ENCODE data around the gene OR52J3. TPM values are rescaled to one million over a fixed set of nuclear protein-coding genes. Genes with fewer than 3 reads are reported as not detected.

Gene OR52J3
- polyA plus RNA-seq, 1 of the 3 experiments (the other 2 are of a cell fraction): not detected

GRCh38 chr11:5059391-5059790, 13.1 kb downstream of the OR52J3 start, which contains the start of gene OR52E2:
OR52E2 (minus strand) TSS chr11:5059627; CDS start chr11:5059627, 0 bp downstream.
- H3K27ac ChIP-seq (ENCODE audit: low read depth in 2 of 2, low read length in 1 of 2): no peak within 1 kb of the TSS
- H3F3A ChIP-seq (replicated peaks; ENCODE audit: insufficient read depth): no peaks in the 10 kb centered on the region
- H3K9ac ChIP-seq: no peak within 1 kb of the TSS
- H3K4me1 ChIP-seq (ENCODE audit: control insufficient read depth in 1 of 2, insufficient read depth in 2 of 2, low read depth in 1 of 2, low read length in 1 of 2): no peaks in the 10 kb centered on the region
- no peaks in the 10 kb centered on the region for H3K9me3 ChIP-seq
- POLR2A ChIA-PET: no interaction called here
- no peak within 1 kb of the TSS for H3K4me2 ChIP-seq
- TF ChIP-seq NFIC (IDR thresholded peaks at IDR 0.05; ENCODE audit: borderline replicate concordance) (no peak), CTCF (IDR thresholded peaks at IDR 0.05) (no peak), FOXM1 (IDR thresholded peaks at IDR 0.05; ENCODE audit: low read depth) (no peak), PBX3 (IDR thresholded peaks at IDR 0.05) (no peak), NRF1 (IDR thresholded peaks at IDR 0.05; ENCODE audit: low read depth, low read length) (no peak), USF1 (IDR thresholded peaks at IDR 0.05; ENCODE audit: borderline replicate concordance, low read depth) (no peak), ELF1 (IDR thresholded peaks at IDR 0.05) (no peak), FOSL2 (IDR thresholded peaks at IDR 0.05; ENCODE audit: borderline replicate concordance, low read depth) (no peak), TCF12 (IDR thresholded peaks at IDR 0.05) (no peak), RFX5 (IDR thresholded peaks at IDR 0.05; ENCODE audit: low read length) (no peak), JUND (IDR thresholded peaks at IDR 0.05) (no peak), MEF2A (IDR thresholded peaks at IDR 0.05; ENCODE audit: borderline replicate concordance, low read depth) (no peak), GATA2 (CRISPR knock-in tag; IDR thresholded peaks at IDR 0.05) (no peak)
- no peak for DNase-seq
- no peaks in the 10 kb centered on the region for H3K9me2 ChIP-seq
- H3K4me3 ChIP-seq (ENCODE audit: low read depth in 2 of 2, low read length in 1 of 2): no peak within 1 kb of the TSS
- no peaks in the 10 kb centered on the region for H3K27me3 ChIP-seq (ENCODE audit: insufficient read depth)
- CTCF ChIA-PET: no interaction called here
- H4K20me1 ChIP-seq (ENCODE audit: insufficient read depth): no peaks in the 10 kb centered on the region
- H2AFZ ChIP-seq (ENCODE audit: low read depth): no peak within 1 kb of the TSS
- no peaks in the 10 kb centered on the region for H3K36me3 ChIP-seq (replicated peaks in 1 of 2; ENCODE audit: control insufficient read depth in 1 of 2, insufficient read depth in 2 of 2, low read length in 1 of 2)
- WGBS (ENCODE audit: low lambda C conversion rate): 0% methylated on average over 3 of the region's 3 CpGs
- H3K79me2 ChIP-seq (ENCODE audit: insufficient read depth): no peaks in the 10 kb centered on the region

GRCh38 chr11:5065027-5065426, 18.7 kb downstream of the OR52J3 start:
- no peaks in the 10 kb centered on the region for H4K20me1 ChIP-seq (ENCODE audit: insufficient read depth)
- CTCF ChIA-PET: no interaction called here
- no peak overlapping the region for H3K27ac ChIP-seq (ENCODE audit: low read depth in 2 of 2, low read length in 1 of 2)
- H2AFZ ChIP-seq (ENCODE audit: low read depth): no peak overlapping the region
- H3K9me2 ChIP-seq: no peaks in the 10 kb centered on the region
- no peaks in the 10 kb centered on the region for H3K36me3 ChIP-seq (replicated peaks in 1 of 2; ENCODE audit: control insufficient read depth in 1 of 2, insufficient read depth in 2 of 2, low read length in 1 of 2)
- no peaks in the 10 kb centered on the region for H3K9me3 ChIP-seq
- no peaks in the 10 kb centered on the region for H3F3A ChIP-seq (replicated peaks; ENCODE audit: insufficient read depth)
- POLR2A ChIA-PET: no interaction called here
- no peak overlapping the region for H3K4me2 ChIP-seq
- H3K4me1 ChIP-seq (ENCODE audit: control insufficient read depth in 1 of 2, insufficient read depth in 2 of 2, low read depth in 1 of 2, low read length in 1 of 2): no peaks in the 10 kb centered on the region
- TF ChIP-seq IRF3 (IDR thresholded peaks at IDR 0.05; ENCODE audit: low read depth, low read length): no peak
- no peak for TF ChIP-seq FOSL2 (IDR thresholded peaks at IDR 0.05; ENCODE audit: borderline replicate concordance, low read depth)
- no peak overlapping the region for H3K9ac ChIP-seq
- no peak for DNase-seq
- 6% methylated on average over 1 of the region's 1 CpG for WGBS (ENCODE audit: low lambda C conversion rate)
- no peak overlapping the region for H3K4me3 ChIP-seq (ENCODE audit: low read depth in 2 of 2, low read length in 1 of 2)
- no peaks in the 10 kb centered on the region for H3K79me2 ChIP-seq (ENCODE audit: insufficient read depth)
- no peaks in the 10 kb centered on the region for H3K27me3 ChIP-seq (ENCODE audit: insufficient read depth)

All from SK-N-SH (cell line).